Erythroblast (primary cell): ENCODE measurements around the gene CTCFL.
A peak's percentile ranks its signal among the peaks of the same experiment; 100 is the strongest.

Experiments
- DNase-seq, 2 experiments: peaks; one replicate each; lab custom pipeline; 2025; lab: John Stamatoyannopoulos, UW
- GATA1 ChIP-seq: IDR thresholded peaks from 2 replicates; pipeline ENCODE4 v1.6.1; 2011; ENCODE audit warnings: low read depth, mild to moderate bottlenecking, control low read depth, low read length, moderate library complexity
- POLR2A ChIP-seq: IDR thresholded peaks from 2 replicates; pipeline ENCODE4 v1.6.1; 2011; ENCODE audit warnings: mild to moderate bottlenecking, low read length

The CTCFL gene

DNA sequence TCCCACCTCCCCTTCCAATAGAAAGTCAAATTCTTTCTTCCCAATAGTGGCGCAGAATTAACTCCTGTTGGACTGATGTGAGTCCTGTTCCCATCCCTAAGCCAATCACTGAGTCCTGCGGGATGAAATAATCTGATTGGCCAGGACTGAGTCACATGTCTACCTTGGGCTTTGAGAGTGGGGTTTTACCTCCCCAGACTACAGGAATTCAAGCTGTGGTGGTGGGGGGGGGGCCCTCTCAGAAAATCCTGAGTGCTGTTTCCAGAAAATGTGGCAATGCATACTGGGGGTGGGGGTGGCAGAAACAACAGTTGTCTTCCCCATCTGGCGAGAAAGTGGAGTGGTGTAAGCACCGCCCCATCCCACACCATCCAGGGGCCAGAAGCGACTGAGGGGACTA, 65.7 kb downstream of the CTCFL start:
- no peak for DNase-seq
- TF ChIP-seq POLR2A (no peak), GATA1 (no peak)

DNA sequence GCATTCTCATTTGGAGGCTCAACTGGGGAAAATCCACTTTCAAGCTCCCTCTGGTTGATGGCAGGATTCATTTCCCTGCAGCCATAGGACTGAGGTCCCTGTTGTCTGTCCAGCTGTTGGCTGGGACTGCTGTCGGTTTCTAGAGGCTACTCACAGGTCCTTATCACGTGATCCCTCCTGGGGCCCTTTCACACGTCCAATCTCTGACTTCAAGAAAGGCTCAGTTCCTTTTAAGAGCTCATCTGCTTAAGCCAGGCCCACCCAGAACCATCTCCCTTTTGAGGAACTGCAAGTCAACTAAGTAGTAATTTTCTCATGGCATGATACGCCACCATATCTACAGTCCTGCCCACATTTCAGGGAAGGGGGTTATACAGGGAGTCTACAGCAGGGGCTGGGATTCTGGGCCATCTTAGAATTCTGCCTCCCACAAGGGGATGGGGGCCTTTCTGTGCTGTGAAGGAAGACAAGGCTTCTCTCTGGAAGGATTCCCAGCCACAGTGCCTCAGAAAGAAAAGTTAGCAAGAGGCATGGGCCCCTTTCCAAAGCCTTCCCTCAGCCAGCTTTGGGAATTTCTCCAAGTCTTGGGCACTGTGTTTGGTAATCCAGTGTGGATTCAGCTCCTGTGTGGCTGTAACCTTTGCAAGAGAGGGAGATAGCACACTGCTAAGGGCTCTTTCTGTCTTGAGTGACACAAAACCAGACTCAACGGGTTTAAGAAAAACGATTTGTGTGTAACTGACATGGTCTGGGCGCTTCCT, 66.4 kb downstream of the CTCFL start:
- TF ChIP-seq POLR2A (no peak), GATA1 (no peak)
- DNase-seq: no peak

DNA sequence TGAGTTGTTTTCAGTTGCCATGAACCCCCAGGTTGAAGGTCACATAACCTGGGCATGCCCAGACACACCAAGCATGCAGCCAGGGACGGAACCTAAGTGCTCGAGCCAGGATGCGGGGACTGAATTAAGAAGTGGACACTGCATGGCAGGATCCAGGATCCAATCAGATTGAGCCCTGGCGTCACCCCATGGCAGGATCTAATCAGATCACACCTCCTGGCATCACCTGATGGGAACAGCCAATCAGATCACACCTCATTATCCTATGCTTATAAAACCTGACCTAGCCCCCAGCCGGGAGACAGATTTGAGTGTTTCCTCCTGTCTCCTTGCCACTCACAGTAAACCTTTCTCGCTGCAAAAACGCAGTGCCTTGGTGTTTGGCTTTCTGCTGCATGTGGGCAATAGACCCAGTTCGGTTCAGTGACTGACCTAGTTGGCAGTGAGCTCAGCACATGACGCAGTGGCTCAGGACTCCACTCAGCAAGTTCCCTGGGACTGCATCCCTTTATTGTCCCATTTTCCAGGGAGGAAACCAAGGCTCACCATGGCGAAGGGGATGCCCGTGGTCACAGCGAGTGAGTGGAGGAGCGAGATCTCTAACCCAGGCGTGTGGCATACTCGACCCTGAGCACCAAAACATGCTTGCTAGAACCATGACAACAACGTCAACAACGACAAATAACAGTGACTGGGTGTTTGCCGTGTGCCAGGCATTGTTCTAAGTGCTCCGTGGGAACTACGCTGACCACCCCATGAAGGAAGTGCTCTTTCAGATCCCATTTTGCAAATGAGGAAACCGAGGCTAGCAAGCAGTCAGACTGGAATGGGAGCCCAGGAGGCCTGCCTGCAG, 67.5 kb downstream of the CTCFL start:
- DNase-seq: no peak
- TF ChIP-seq GATA1 (no peak), POLR2A (no peak)

DNA sequence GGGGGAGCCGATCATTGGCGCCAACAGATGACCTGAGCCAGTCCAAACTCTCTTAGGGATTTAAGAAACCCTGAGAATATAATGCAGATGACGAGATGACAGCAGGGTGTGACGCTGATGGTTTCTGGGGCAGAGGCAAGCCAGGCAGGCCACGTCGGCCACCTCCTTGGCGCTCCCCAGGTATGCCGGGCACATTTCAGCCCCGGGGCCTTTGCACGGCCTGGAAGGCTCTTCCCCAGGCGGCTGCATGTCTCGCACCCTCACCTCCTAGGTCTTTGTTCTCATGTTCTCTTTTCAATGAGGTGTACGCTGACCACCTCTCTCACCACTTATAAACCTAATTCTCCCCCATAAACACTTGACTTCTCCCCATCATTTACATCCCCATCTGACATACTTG, 68.8 kb downstream of the CTCFL start:
- TF ChIP-seq POLR2A: no peak
- no peak for TF ChIP-seq GATA1
- DNase-seq: no peak

DNA sequence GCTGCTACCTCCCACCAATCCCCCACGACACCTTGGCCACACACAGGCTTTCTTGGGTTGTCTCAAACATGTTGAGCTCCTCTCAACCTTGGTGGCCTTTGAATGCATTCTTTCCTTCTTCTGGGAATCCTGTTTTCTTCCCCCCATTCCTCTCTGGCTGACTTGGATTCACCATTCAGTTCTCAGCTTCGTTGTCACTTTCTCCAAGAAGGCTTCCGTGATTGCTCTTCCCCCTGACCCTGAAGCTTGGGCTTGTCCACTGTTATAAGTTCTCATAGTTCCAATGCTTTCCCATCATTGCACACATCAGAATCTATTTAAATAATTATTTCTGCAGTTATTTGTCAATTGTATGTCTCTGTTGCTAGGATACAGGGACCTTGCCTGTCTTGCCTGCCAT, 69.6 kb downstream of the CTCFL start:
- TF ChIP-seq POLR2A: no peak
- no peak for DNase-seq

DNA sequence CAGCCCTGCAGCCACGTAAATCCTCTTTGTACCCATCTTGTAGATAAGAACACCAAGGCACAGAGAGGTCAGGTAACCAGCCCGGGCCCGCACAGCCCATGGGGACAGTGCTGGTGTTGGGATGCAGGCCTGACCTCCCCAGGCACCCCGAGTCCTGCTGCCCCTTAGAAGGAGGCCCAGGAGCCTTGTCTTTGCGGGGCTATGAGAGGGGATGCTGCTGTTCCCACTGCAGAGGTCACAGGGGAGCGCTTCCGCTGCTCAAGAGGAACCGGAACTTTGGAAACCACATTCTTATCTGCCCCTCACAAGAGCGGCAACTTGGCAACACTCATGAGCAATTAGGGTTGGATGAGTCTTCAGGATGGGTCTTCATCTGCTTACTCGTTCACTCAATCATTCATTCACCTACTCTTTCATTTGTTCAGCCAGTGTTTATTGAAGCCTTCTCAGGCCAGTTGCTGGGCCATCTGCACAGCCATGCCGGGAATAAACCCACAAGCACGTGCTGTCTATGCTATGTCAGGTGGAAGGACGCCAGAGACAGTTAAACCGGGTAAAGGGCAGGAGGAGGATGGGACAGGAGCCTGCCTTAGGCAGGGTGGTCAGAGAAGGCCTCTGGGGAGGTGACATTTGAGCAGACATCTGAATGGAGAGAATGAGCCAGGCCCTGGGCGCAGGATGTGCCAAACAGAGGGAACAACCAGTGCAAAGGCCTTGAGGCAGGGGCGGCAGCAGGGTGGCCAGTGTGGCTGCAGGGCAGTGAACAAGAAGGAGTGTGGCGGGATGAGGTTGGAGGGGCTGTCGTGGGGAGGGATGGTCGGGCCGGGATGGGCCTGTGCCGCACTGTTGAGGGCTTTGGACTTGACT, 72.9 kb downstream of the CTCFL start:
- no peak for TF ChIP-seq POLR2A
- no peak for TF ChIP-seq GATA1

DNA sequence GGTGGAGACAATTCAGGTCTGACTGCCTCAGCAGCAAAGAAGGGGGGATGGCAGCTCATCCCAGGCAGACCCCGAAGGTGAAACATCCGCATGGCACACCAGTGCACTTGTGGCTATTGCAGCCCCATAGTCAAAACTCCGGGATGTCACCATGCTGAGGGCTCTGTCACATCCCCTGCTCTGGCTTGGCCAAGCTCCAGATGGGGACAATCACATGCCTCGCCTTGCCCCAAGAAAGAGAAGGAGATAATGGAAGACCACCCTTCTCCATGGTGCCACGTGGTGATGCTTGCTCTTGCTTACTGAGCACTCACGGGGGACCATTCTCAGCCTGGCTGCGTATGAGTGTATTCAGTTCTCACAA, 73.5 kb downstream of the CTCFL start:
- no peak for DNase-seq
- TF ChIP-seq POLR2A (no peak), GATA1 (no peak)

More for the DNA sequence above, 72.9 kb downstream of the CTCFL start:
- DNase-seq: peak; percentile 75 to 88

DNA sequence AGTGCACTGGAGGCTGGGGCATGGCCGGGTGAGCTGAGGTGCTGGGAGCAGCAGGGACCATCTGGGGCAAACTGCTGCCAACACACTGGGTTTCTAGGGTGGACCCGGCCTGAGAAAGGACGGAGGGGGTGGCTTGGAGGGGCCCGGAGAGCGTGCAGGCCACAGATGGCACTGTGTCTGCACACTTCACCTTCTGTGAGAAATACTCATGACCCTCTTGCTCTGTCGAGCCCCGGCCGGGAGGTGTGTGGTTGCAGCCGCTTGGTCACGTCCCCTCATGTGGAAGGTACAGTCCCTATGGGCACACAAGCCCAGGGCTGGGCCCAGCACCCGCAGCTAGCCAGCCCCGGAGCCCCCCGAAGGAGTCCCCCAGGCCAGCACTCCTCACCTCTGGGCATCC, 74.0 kb downstream of the CTCFL start:
- no peak for DNase-seq
- TF ChIP-seq GATA1 (no peak), POLR2A (no peak)

DNA sequence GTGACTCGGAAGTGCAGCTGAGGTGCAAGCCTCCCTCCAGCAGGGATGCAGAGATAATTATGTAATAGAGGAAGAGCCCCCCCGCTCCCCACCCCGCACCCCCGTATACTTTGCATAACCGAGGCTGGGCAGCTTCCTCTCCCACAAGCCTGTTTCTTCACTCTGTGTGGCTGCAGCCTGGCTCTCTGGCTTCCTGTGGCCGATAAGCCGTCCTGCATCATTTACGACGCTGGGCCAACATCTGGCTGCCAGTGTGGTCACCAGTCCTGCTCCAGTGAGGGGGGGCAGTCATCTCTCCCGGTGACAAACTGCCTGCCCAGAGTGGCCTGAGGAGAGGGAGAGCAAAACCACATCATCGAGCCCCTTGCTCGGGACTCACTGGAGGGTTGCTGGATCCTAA, 74.5 kb downstream of the CTCFL start:
- TF ChIP-seq GATA1: no peak
- no peak for TF ChIP-seq POLR2A
- peak; percentile 59 to 73 for DNase-seq

DNA sequence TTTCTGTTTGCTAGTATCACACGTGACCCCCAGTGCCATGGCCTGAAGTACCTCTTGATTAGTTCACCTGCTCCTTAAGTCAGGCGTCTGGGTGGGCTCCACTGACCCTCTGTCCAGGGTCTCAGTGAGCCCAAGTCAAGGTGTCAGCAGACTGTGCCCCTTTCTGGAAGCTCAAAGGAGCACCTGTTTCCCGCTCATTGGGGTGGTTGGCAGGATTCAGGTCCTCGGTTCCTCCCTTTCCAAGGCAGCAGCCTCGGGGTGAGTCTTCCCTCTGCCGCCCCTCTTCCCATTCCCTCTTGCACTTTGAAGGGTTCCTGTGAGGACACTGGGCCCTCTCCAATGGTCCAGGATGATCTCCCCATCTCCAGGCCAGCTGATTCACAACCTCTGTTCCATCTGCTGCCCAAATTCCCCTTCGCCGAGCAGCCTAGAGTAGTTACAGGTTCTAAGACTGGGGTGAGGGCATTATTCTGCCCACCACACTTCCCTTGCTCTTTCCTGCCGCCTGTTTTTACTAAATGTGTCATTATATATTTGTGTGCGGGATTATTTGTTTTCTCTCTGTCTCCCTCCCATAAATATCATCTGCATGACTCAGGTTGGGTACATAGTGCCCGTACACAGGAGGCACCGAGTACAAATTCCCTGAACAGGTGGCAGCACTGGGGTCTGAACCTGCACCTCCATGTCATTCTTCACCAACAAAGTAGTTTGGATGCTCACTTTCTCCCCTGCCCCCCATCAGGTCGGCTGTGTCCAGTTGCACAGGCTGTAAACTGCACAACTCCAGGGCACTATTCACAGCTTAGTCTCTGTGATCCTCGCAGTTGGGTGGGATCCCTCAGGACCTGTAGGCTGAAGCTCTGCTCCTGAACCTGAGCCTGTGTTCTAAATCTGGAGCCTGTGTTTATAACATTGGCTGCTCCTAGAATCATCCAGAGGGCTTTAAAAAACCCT, 75.3 kb downstream of the CTCFL start:
- no peak for TF ChIP-seq GATA1
- no peak for TF ChIP-seq POLR2A
- no peak for DNase-seq

DNA sequence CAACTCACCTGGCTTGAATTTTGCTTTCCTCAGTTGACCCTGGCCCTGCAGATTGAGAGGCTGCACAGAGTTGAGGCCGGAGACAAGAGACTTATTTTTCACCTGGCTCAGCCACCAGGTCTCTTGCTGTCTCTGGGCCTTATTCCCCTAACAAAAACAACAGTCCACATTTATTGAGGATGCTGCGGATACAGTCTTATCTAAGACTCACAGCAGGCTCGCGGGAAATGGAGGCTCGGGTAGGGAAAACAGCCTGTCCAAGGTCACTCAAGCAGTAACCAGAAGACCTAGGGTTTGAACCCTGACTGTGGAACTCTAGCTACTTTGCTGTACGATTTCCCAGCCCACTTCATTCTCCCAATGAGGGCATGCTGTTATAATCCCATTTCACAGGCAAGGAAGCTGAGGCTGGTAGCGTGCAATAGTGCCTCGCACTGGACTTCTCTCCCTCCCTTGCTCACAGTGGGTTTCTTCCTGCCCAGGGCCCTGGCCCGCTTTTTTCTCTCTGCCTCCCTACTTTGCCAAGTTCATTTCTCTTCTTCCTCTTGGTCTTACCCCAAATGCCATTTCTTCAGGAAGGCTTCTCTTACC, 76.1 kb downstream of the CTCFL start:
- no peak for TF ChIP-seq POLR2A
- no peak for TF ChIP-seq GATA1
- peak in 1 of 2 experiments; percentile 32 for DNase-seq
